ENCODE data around the gene MAP3K14.
A peak's percentile ranks its signal among the peaks of the same experiment; 100 is the strongest.

MAP3K14 gene

DNA sequence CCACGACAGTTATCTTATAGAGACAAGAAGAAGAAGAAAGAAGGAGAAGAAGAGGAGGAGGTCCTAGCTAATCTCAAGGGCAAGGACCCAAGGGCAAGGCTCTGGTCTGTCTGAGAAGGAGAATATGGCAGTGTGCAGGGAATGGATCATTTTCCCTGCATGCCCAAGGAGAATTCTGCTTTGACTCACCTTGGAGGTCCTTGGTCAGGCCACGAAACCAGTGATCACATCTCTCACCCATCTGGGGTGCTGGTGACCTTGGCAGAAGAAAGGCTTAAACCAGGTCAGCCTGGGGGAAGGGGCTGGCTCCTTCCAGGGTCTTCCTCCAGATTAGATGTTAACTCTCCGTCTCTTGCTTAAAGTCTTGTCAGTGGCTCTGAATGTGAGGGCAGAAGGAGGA lies 96.7 kb downstream of the MAP3K14 start:
- no peaks in the 10 kb centered on the region for H3K27me3 Mint-ChIP-seq
- peaks cover 65% of the 10 kb centered on the region for H3K36me3 Mint-ChIP-seq (ENCODE audit: low read depth)
- H3K4me3 Mint-ChIP-seq: peak overlapping the region; percentile 91
- peak overlapping the region; percentile 69 for H3K27ac Mint-ChIP-seq
- no peaks in the 10 kb centered on the region for H3K9me3 Mint-ChIP-seq
- H3K4me1 Mint-ChIP-seq (ENCODE audit: low read depth): peaks cover 44% of the 10 kb centered on the region

DNA sequence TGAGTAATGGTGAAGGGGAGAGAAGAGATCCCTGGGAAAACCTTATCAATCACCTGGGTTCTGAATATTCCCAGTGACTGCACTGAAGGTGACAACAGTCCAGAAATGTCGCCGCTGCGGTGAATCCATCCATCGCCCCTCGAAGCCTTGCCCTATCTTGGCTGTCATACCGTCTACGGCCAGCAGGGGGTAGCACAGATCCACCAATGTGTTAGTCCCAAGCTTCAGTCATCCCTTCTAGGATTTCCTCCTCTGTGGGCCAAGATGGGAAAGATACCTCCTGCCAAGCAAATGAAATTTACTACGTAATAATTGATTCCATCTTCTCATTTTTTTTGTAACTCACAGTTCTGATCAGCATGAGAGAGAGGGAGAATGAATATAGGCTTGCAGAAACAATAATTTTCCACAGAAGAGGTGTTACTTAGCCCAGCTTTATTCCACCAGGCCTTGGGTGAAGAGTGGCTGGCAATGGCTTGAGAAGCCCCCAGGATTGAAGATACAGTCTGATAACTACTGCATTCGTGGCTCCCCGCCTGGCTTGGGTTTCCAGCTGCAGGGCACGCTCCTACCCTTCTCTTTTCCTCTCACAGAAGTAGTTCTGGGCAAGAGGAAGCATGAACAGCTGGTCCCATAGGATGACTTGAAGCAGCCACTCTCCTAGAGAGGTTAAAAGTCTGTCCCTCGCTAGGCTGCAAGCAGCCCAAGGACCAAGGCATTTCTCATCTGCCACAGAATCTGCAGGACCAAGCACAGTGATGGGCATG lies 97.7 kb downstream of the MAP3K14 start:
- no peaks in the 10 kb centered on the region for H3K27me3 Mint-ChIP-seq
- H3K9me3 Mint-ChIP-seq: no peaks in the 10 kb centered on the region
- peaks cover 70% of the 10 kb centered on the region for H3K36me3 Mint-ChIP-seq (ENCODE audit: low read depth)
- H3K4me3 Mint-ChIP-seq: peak overlapping the region; percentile 91
- H3K27ac Mint-ChIP-seq: peak overlapping the region; percentile 87
- H3K4me1 Mint-ChIP-seq (ENCODE audit: low read depth): peaks cover 37% of the 10 kb centered on the region

Data from stimulated activated naive CD8-positive, alpha-beta T cell treated with anti-CD3 and anti-CD28 coated beads, Interleukin-15, Interleukin-2, amounts not matched to agents 100 ng/mL and 50 ng/mL, for 24 hours (primary cell).